CD14-positive monocyte (primary cell): ENCODE results near the gene FGFR3. TPM values are rescaled to one million over a fixed set of nuclear protein-coding genes. Genes with fewer than 3 reads are reported as not detected.

Experiments
- DNase-seq, 3 donors: peaks; one replicate each; pipeline ENCODE4 v3.0.0-alpha.2; 2011 to 2022
- H2AFZ ChIP-seq: 2 replicates; pipeline ENCODE4 v1.6.0; 2012; ENCODE audit warnings: mild to moderate bottlenecking, low read depth, low read length, inconsistent platforms; ENCODE audit not compliant: insufficient read depth, poor library complexity, severe bottlenecking
- H3K27ac ChIP-seq, 2 donors: 1 replicate in 1 of 2; 2 replicates in 1 of 2; pipeline ENCODE4 v1.5.1; 2012 to 2013; ENCODE audit warnings: low read length in 2 of 2, control low read depth in 1 of 2, inconsistent platforms in 1 of 2, low read depth in 1 of 2, mild to moderate bottlenecking in 1 of 2
- H3K27me3 ChIP-seq, 2 donors: one replicate each; pipeline versions ENCODE4 v1.6.0 to v1.6.1; 2011 to 2013; ENCODE audit warnings: low read length in 2 of 2; ENCODE audit not compliant: control insufficient read depth in 2 of 2, insufficient read depth in 2 of 2
- H3K36me3 ChIP-seq, 2 donors: replicated peaks in 1 of 2; 1 replicate in 1 of 2; 2 replicates in 1 of 2; pipeline versions ENCODE4 v1.5.1 to v1.6.1; 2012 to 2013; ENCODE audit warnings: low read length in 2 of 2, control low read depth in 1 of 2, inconsistent platforms in 1 of 2, mild to moderate bottlenecking in 1 of 2; ENCODE audit not compliant: insufficient read depth in 2 of 2, control insufficient read depth in 1 of 2
- H3K4me1 ChIP-seq, 2 donors: 1 replicate in 1 of 2; 2 replicates in 1 of 2; pipeline versions ENCODE4 v1.5.1 to v1.6.1; 2012 to 2013; ENCODE audit warnings: low read length in 2 of 2, control low read depth in 1 of 2, inconsistent platforms in 1 of 2, mild to moderate bottlenecking in 1 of 2, moderate library complexity in 1 of 2; ENCODE audit not compliant: insufficient read depth in 2 of 2, control insufficient read depth in 1 of 2
- H3K4me2 ChIP-seq: replicated peaks from 2 replicates; pipeline ENCODE3; 2012; ENCODE audit warnings: low read length, moderate library complexity, mild to moderate bottlenecking; ENCODE audit not compliant: poor library complexity, severe bottlenecking; ENCODE audit errors: extremely low read depth
- H3K4me3 ChIP-seq, 3 experiments: fragments of 200-600 bp in 1 of 3; sonication (generic) in 1 of 3; replicated peaks in 1 of 3; 1 replicate in 2 of 3; 2 replicates in 1 of 3; pipeline ENCODE4 v1.5.1; 2011 to 2013; ENCODE audit warnings: low read length in 3 of 3, mild to moderate bottlenecking in 3 of 3, control low read depth in 2 of 3, low read depth in 2 of 3, inconsistent platforms in 1 of 3, moderate library complexity in 1 of 3
- H3K79me2 ChIP-seq: 2 replicates; pipeline ENCODE4 v1.6.0; 2012; ENCODE audit warnings: mild to moderate bottlenecking, control low read depth, inconsistent platforms, low read length, moderate library complexity; ENCODE audit not compliant: insufficient read depth
- H3K9ac ChIP-seq: 2 replicates; pipeline ENCODE4 v1.6.0; 2017; ENCODE audit warnings: low read length, mild to moderate bottlenecking; ENCODE audit not compliant: insufficient read depth, poor library complexity, severe bottlenecking
- H3K9me3 ChIP-seq, 2 donors: replicated peaks in 1 of 2; 1 replicate in 1 of 2; 2 replicates in 1 of 2; pipeline versions ENCODE4 v1.5.1 to v1.6.1; 2012 to 2013; ENCODE audit warnings: low read length in 2 of 2, control low read depth in 1 of 2; ENCODE audit not compliant: control insufficient read depth in 1 of 2, insufficient read depth in 1 of 2
- H4K20me1 ChIP-seq: 2 replicates; pipeline ENCODE4 v1.6.0; 2012; ENCODE audit warnings: mild to moderate bottlenecking, low read length, control low read depth, moderate library complexity; ENCODE audit not compliant: insufficient read depth
- H3K27ac Mint-ChIP-seq, 7 donors: one replicate each; pipeline ENCODE4 v1.8.0; 2020; ENCODE audit warnings: mild to moderate bottlenecking in 7 of 7, mixed read lengths in 7 of 7, moderate library complexity in 6 of 7, inconsistent platforms in 2 of 7
- H3K27me3 Mint-ChIP-seq, 3 donors: one replicate each; pipeline ENCODE4 v1.8.0; 2021 to 2022; ENCODE audit warnings: low read depth in 3 of 3, mild to moderate bottlenecking in 3 of 3, mixed read lengths in 3 of 3, moderate library complexity in 3 of 3, inconsistent platforms in 1 of 3
- H3K36me3 Mint-ChIP-seq, 2 donors: one replicate each; pipeline ENCODE4 v1.8.0; 2020; ENCODE audit warnings: mixed read lengths in 2 of 2, inconsistent platforms in 1 of 2, mild to moderate bottlenecking in 1 of 2
- H3K4me1 Mint-ChIP-seq: one replicate; pipeline ENCODE4 v1.8.0; 2020; ENCODE audit warnings: mild to moderate bottlenecking, mixed read lengths
- H3K4me3 Mint-ChIP-seq, 2 donors: one replicate each; pipeline ENCODE4 v1.8.0; 2020; ENCODE audit warnings: mild to moderate bottlenecking in 2 of 2, mixed read lengths in 2 of 2, moderate library complexity in 1 of 2
- H3K9me3 Mint-ChIP-seq, 7 donors: one replicate each; pipeline ENCODE4 v1.8.0; 2020 to 2022; ENCODE audit warnings: mixed read lengths in 7 of 7, mild to moderate bottlenecking in 6 of 7, moderate library complexity in 6 of 7, inconsistent platforms in 2 of 7
- WGBS: methylation state at CpG from one replicate; pipeline ENCODE4 v1.1.5; 2013; ENCODE audit warnings: missing lambda C conversion rate; ENCODE audit not compliant: insufficient coverage; 5-methylcytosine and 5-hydroxymethylcytosine counted together
- intact Hi-C, 2 donors: fragments of 100-400 bp; cut with micrococcal nuclease; formaldehyde crosslinking; loops; one replicate each; pipeline versions ENCODE4 v1.15.0 to v1.15.1; 2023
- polyA plus RNA-seq, 3 donors: library from polyadenylated mRNA; depleted of rRNA in 1 of 3; unstranded in 2 of 3; stranded (reverse) in 1 of 3; fragments of 300-500 nt in 2 of 3; fragments of >200 nt in 1 of 3; fragmentation: Illumina TruSeq in 2 of 3; gene quantifications; 1 replicate in 2 of 3; 2 replicates in 1 of 3; pipeline ENCODE4 v1.2.3, GENCODE V29; 2012 to 2021
- TF ChIP-seq, protein P1 (sequence below): fragments of 200-600 bp; IDR thresholded peaks from one replicate; pipeline ENCODE4 v1.8.0; 2022; ENCODE audit warnings: antibody characterized with exemption, mild to moderate bottlenecking

Gene FGFR3
- polyA plus RNA-seq, 3 donors, result 0.07 TPM; not detected in 2

- Histone ChIP-seq H3K79me2 (no peaks in the 10 kb centered on the region), H3K9me3 (no peaks in the 10 kb centered on the region), H3K27ac (no peak overlapping the region), H3K4me1 (no peaks in the 10 kb centered on the region), H3K27me3 (no peaks in the 10 kb centered on the region), H3K4me2 (no peak overlapping the region), H3K36me3 (no peaks in the 10 kb centered on the region), H4K20me1 (peaks cover 9% of the 10 kb centered on the region), H3K9ac (no peak overlapping the region), H2AFZ (no peak overlapping the region), H3K4me3 (no peak overlapping the region)
- WGBS, result 96% methylated on average over 11 of the region's 11 CpGs
- peaks cover 0 to 7% (median 6%) of the 10 kb centered on the region in 3 donors for H3K27me3 Mint-ChIP-seq
- TF ChIP-seq, protein P1, sequence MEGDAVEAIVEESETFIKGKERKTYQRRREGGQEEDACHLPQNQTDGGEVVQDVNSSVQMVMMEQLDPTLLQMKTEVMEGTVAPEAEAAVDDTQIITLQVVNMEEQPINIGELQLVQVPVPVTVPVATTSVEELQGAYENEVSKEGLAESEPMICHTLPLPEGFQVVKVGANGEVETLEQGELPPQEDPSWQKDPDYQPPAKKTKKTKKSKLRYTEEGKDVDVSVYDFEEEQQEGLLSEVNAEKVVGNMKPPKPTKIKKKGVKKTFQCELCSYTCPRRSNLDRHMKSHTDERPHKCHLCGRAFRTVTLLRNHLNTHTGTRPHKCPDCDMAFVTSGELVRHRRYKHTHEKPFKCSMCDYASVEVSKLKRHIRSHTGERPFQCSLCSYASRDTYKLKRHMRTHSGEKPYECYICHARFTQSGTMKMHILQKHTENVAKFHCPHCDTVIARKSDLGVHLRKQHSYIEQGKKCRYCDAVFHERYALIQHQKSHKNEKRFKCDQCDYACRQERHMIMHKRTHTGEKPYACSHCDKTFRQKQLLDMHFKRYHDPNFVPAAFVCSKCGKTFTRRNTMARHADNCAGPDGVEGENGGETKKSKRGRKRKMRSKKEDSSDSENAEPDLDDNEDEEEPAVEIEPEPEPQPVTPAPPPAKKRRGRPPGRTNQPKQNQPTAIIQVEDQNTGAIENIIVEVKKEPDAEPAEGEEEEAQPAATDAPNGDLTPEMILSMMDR, result no peak
- H3K9me3 Mint-ChIP-seq, result peaks cover 0 to 6% (median 0%) of the 10 kb centered on the region in 7 donors
- no peak overlapping the region for H3K27ac Mint-ChIP-seq
- H3K36me3 Mint-ChIP-seq, result peaks cover 0 to under 1% of the 10 kb centered on the region in 2 donors
- no peak for DNase-seq
- H3K4me1 Mint-ChIP-seq, result peaks cover 2% of the 10 kb centered on the region
- H3K4me3 Mint-ChIP-seq, result no peak overlapping the region
- intact Hi-C loops, result loop anchor here in 1 of 2 donors (5.0 kb wide), 1 partner anchor 54 kb away; no protein-coding TSS in a partner anchor
Observed at GRCh38 chr4:1806223-1806564, 13.1 kb downstream of the FGFR3 start.

GRCh38 chr4:1806596-1807331 lies 13.7 kb downstream of the FGFR3 start:
- H3K9ac ChIP-seq, result no peak overlapping the region
- no peaks in the 10 kb centered on the region for H3K9me3 ChIP-seq
- Mint-ChIP-seq H3K4me1 (peaks cover 2% of the 10 kb centered on the region), H3K9me3 (peaks cover 0 to 6% (median 0%) of the 10 kb centered on the region in 7 donors), H3K36me3 (peaks cover 0 to 4% of the 10 kb centered on the region in 2 donors), H3K27me3 (peaks cover 0 to 7% (median 6%) of the 10 kb centered on the region in 3 donors), H3K4me3 (no peak overlapping the region), H3K27ac (no peak overlapping the region)
- TF ChIP-seq, protein P1, result no peak
- no peaks in the 10 kb centered on the region for H3K4me1 ChIP-seq
- H3K27me3 ChIP-seq, result no peaks in the 10 kb centered on the region
- intact Hi-C loops, result loop anchor here in 1 of 2 donors (5.0 kb wide), 1 partner anchor 54 kb away; no protein-coding TSS in a partner anchor
- H3K4me2 ChIP-seq, result no peak overlapping the region
- WGBS, result 98% methylated on average over 41 of the region's 41 CpGs
- H3K36me3 ChIP-seq, result no peaks in the 10 kb centered on the region
- H3K79me2 ChIP-seq, result no peaks in the 10 kb centered on the region
- no peak for DNase-seq
- H2AFZ ChIP-seq, result no peak overlapping the region
- H3K4me3 ChIP-seq, result no peak overlapping the region
- peaks cover 9% of the 10 kb centered on the region for H4K20me1 ChIP-seq
- no peak overlapping the region for H3K27ac ChIP-seq
